SK-N-SH (cell line): ENCODE results near the gene RP2.

Experiments used
- CHD2 ChIP-seq: fragments of 150-350 bp; IDR thresholded peaks from 2 replicates; pipeline ENCODE4 v1.6.1; 2018; ENCODE audit warnings: low read length; ENCODE audit not compliant: partially characterized antibody
- EZH2phosphoT487 ChIP-seq: fragments of 200-600 bp; sonication (generic); IDR thresholded peaks from 2 replicates; pipeline ENCODE4 v1.6.1; 2017; ENCODE audit warnings: low read depth, mixed run types, mild to moderate bottlenecking, antibody characterized with exemption, moderate library complexity, borderline replicate concordance
- JUND ChIP-seq: IDR thresholded peaks from 2 replicates; pipeline ENCODE4 v1.4.0; 2012
- NFIC ChIP-seq: IDR thresholded peaks from 2 replicates; pipeline ENCODE4 v1.4.0; 2012; ENCODE audit warnings: borderline replicate concordance
- POLR2AphosphoS5 ChIP-seq: IDR thresholded peaks from 2 replicates; pipeline ENCODE4 v1.6.1; 2012; ENCODE audit warnings: low read depth, low read length
- RFX5 ChIP-seq: IDR thresholded peaks from 2 replicates; pipeline ENCODE4 v1.6.1; 2012; ENCODE audit warnings: mild to moderate bottlenecking, improper control_type of control experiment, low read length
- SIN3A ChIP-seq: IDR thresholded peaks from 2 replicates; pipeline ENCODE4 v1.6.1; 2012; ENCODE audit warnings: low read depth, mild to moderate bottlenecking, low read length, moderate library complexity, borderline replicate concordance
- TF ChIP-seq, protein P1 (sequence below): fragments of 200-600 bp; sonication (generic); IDR thresholded peaks from 2 replicates; pipeline ENCODE4 v1.6.1; 2017; ENCODE audit warnings: antibody characterized with exemption, mild to moderate bottlenecking, moderate library complexity
- TF ChIP-seq, protein P2 (sequence below): IDR thresholded peaks from 2 replicates; pipeline ENCODE4 v1.4.0; 2012; ENCODE audit warnings: low read depth
- TF ChIP-seq, protein P3 (sequence below): IDR thresholded peaks from 2 replicates; pipeline ENCODE4 v1.6.1; 2012; ENCODE audit warnings: mild to moderate bottlenecking, low read depth, low read length, moderate library complexity

DNA sequence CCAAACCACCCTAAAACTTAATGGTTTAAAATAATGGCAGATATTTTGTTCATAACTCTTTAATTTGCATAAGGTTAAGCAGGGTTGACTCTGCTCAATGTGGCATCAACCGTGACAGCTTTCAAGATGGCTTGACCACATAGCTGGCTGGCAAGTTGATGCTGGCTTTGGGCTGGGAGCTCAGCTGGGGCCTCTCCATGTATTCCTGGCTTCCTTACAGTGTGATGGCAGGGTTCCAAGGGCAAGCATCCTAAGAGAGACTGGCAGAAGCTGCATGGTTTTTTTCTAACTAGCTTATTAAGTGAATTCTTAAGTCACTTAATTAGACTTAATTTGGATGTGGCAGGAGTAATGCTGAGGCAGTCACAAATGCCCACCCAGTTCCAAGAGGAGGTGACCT is 4.5 kb downstream of the RP2 start:
- TF ChIP-seq, protein P1, sequence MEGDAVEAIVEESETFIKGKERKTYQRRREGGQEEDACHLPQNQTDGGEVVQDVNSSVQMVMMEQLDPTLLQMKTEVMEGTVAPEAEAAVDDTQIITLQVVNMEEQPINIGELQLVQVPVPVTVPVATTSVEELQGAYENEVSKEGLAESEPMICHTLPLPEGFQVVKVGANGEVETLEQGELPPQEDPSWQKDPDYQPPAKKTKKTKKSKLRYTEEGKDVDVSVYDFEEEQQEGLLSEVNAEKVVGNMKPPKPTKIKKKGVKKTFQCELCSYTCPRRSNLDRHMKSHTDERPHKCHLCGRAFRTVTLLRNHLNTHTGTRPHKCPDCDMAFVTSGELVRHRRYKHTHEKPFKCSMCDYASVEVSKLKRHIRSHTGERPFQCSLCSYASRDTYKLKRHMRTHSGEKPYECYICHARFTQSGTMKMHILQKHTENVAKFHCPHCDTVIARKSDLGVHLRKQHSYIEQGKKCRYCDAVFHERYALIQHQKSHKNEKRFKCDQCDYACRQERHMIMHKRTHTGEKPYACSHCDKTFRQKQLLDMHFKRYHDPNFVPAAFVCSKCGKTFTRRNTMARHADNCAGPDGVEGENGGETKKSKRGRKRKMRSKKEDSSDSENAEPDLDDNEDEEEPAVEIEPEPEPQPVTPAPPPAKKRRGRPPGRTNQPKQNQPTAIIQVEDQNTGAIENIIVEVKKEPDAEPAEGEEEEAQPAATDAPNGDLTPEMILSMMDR: no peak
- TF ChIP-seq RFX5 (no peak), EZH2phosphoT487 (no peak), JUND (no peak), POLR2AphosphoS5 (no peak), NFIC (no peak), CHD2 (no peak), SIN3A (no peak)
- TF ChIP-seq, protein P2, sequence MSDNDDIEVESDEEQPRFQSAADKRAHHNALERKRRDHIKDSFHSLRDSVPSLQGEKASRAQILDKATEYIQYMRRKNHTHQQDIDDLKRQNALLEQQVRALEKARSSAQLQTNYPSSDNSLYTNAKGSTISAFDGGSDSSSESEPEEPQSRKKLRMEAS: no peak
- TF ChIP-seq, protein P3, sequence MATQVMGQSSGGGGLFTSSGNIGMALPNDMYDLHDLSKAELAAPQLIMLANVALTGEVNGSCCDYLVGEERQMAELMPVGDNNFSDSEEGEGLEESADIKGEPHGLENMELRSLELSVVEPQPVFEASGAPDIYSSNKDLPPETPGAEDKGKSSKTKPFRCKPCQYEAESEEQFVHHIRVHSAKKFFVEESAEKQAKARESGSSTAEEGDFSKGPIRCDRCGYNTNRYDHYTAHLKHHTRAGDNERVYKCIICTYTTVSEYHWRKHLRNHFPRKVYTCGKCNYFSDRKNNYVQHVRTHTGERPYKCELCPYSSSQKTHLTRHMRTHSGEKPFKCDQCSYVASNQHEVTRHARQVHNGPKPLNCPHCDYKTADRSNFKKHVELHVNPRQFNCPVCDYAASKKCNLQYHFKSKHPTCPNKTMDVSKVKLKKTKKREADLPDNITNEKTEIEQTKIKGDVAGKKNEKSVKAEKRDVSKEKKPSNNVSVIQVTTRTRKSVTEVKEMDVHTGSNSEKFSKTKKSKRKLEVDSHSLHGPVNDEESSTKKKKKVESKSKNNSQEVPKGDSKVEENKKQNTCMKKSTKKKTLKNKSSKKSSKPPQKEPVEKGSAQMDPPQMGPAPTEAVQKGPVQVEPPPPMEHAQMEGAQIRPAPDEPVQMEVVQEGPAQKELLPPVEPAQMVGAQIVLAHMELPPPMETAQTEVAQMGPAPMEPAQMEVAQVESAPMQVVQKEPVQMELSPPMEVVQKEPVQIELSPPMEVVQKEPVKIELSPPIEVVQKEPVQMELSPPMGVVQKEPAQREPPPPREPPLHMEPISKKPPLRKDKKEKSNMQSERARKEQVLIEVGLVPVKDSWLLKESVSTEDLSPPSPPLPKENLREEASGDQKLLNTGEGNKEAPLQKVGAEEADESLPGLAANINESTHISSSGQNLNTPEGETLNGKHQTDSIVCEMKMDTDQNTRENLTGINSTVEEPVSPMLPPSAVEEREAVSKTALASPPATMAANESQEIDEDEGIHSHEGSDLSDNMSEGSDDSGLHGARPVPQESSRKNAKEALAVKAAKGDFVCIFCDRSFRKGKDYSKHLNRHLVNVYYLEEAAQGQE: no peak
